ENCODE data around the gene PDE4D. TPM values are rescaled to one million over a fixed set of nuclear protein-coding genes. Genes with fewer than 3 reads are reported as not detected.

PDE4D gene
- total RNA-seq, 1 donor from 2014 or later: 85.8 TPM

DNA sequence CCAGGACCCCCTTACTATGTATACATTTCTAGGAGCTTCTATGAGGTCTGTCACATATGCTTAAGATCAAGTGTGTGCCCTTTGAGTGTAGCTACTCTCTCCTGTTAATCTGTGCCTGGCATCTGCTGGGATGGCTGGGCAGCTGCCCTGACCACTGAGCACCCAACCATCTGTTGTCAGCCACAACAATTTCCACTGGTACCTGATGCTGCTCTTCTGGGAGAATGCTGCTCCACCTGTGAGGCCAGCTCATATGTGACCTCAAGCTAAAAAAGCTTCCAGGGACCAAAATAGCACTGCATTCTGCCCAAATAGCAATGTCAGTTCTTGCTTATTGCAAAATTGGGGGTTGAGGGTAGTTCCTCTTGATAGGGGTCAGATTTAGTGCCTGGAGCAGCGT, 715.0 kb downstream of the PDE4D start:
- TF ChIP-seq CTCF (IDR thresholded peaks at IDR 0.05): no peak
- H3K36me3 ChIP-seq: no peaks in the 10 kb centered on the region
- H3K4me1 ChIP-seq: no peaks in the 10 kb centered on the region
- no peaks in the 10 kb centered on the region for H3K27me3 ChIP-seq
- intact Hi-C loops (cut with DNase I): loop anchor here (10.0 kb wide), 2 partner anchors 144 to 294 kb away; no protein-coding TSS in a partner anchor
- no peaks in the 10 kb centered on the region for H3K9me3 ChIP-seq
- ATAC-seq (no peak), DNase-seq (no peak)
- H3K4me3 ChIP-seq: no peak overlapping the region
- no peak overlapping the region for H3K27ac ChIP-seq

DNA sequence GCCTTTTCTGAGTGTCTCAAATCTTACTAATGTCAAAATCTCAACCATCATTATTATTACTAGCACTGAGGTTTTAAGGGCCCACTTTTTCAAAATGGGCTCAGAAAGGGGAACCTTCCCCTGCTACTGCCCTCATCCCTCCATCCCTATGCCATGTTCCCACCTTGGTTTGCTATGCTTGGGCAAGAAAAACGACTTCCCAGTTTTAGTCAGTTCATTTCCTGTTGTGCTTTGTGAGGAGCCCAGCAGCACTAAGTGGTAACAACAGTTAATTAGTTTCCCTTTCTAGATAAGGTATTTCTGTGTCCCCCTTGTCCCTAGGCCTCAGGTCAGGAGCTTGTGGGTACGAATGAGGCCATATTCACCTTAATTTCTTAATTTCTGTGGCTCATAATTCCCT, 715.5 kb downstream of the PDE4D start:
- DNase-seq: no peak
- no peaks in the 10 kb centered on the region for H3K36me3 ChIP-seq
- intact Hi-C loops (cut with DNase I): loop anchor here (10.0 kb wide), 2 partner anchors 143 to 293 kb away; no protein-coding TSS in a partner anchor
- H3K4me3 ChIP-seq: no peak overlapping the region
- no peaks in the 10 kb centered on the region for H3K4me1 ChIP-seq
- no peaks in the 10 kb centered on the region for H3K27me3 ChIP-seq
- no peak for ATAC-seq
- no peak for TF ChIP-seq CTCF (IDR thresholded peaks at IDR 0.05)
- no peaks in the 10 kb centered on the region for H3K9me3 ChIP-seq
- no peak overlapping the region for H3K27ac ChIP-seq

GRCh38 chr5:59177644-59178043, 715.9 kb downstream of the PDE4D start:
- no peaks in the 10 kb centered on the region for H3K4me1 ChIP-seq
- H3K4me3 ChIP-seq: no peak overlapping the region
- no peaks in the 10 kb centered on the region for H3K27me3 ChIP-seq
- H3K9me3 ChIP-seq: no peaks in the 10 kb centered on the region
- intact Hi-C loops (cut with DNase I): loop anchor here (10.0 kb wide), 2 partner anchors 143 to 293 kb away; no protein-coding TSS in a partner anchor
- no peaks in the 10 kb centered on the region for H3K36me3 ChIP-seq
- no peak for TF ChIP-seq CTCF (IDR thresholded peaks at IDR 0.05)
- DNase-seq (no peak), ATAC-seq (no peak)
- no peak overlapping the region for H3K27ac ChIP-seq

DNA sequence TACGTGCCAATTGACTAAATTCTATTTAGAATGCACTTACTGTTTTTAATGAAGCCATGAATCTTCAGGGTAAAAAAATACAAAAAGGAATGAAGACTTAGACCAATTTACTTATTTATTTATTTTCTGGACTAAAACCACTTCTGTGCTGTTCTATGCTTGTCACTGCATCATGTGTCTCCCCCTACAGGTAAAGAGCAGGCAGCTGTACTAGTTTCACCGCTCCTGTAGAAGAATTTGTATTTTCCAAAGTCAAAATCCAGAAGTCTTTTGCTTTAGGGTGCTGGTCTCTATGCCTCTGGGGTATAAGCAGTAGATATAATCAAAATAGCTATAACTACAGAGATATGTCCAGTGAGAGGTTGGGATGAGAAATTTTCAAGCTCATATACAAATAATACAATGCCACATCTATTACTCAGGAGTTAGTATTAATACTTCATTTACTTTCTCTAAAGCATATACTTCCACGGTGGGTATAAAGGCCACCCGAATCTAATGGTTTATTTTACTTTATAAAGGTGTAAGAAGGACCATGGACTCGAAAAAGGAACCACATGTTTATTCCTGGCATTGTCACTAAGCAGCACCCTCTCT, 719.2 kb downstream of the PDE4D start:
- Histone ChIP-seq H3K36me3 (no peaks in the 10 kb centered on the region), H3K4me1 (no peaks in the 10 kb centered on the region), H3K4me3 (no peak overlapping the region), H3K27me3 (no peaks in the 10 kb centered on the region), H3K9me3 (no peaks in the 10 kb centered on the region), H3K27ac (no peak overlapping the region)
- intact Hi-C loops (cut with DNase I): loop anchor here (10.0 kb wide), 2 partner anchors 140 to 290 kb away; no protein-coding TSS in a partner anchor
- ATAC-seq (peak; percentile 86), DNase-seq (no peak)
- peak; percentile 85 for TF ChIP-seq CTCF (IDR thresholded peaks at IDR 0.05)

- Histone ChIP-seq H3K27me3 (no peaks in the 10 kb centered on the region), H3K27ac (no peak overlapping the region), H3K36me3 (no peaks in the 10 kb centered on the region), H3K4me3 (no peak overlapping the region), H3K4me1 (no peaks in the 10 kb centered on the region), H3K9me3 (no peaks in the 10 kb centered on the region)
- TF ChIP-seq CTCF (IDR thresholded peaks at IDR 0.05): peak; percentile 12
- DNase-seq (no peak), ATAC-seq (peak; percentile 39)
- intact Hi-C loops (cut with DNase I): loop anchor here (10.0 kb wide), 2 partner anchors 139 to 289 kb away; no protein-coding TSS in a partner anchor
Measured at GRCh38 chr5:59173578-59173977, 719.9 kb downstream of the PDE4D start.

Measured in upper lobe of right lung (tissue), 1 donor.